ENCODE measurements around the gene CTBS. TPM values are rescaled to one million over a fixed set of nuclear protein-coding genes. Genes with fewer than 3 reads are reported as not detected.

The CTBS gene, protein sequence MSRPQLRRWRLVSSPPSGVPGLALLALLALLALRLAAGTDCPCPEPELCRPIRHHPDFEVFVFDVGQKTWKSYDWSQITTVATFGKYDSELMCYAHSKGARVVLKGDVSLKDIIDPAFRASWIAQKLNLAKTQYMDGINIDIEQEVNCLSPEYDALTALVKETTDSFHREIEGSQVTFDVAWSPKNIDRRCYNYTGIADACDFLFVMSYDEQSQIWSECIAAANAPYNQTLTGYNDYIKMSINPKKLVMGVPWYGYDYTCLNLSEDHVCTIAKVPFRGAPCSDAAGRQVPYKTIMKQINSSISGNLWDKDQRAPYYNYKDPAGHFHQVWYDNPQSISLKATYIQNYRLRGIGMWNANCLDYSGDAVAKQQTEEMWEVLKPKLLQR
- total RNA-seq: 10 to 100 TPM; 15.2 to 15.9 TPM

GRCh38 chr1:84573967-84574842 is at the start of gene CTBS:
Gene CTBS (minus strand): TSS chr1:84574440. CDS start chr1:84574415, 25 bp downstream.

GRCh38 chr1:84506002-84506728 is 68.1 kb downstream of the CTBS start, which contains the start of the genes GNG5 and SPATA1:
Gene GNG5 (minus strand): TSS chr1:84506581. CDS start chr1:84506091, 490 bp downstream.
Gene SPATA1 (plus strand): TSS chr1:84506386. CDS start chr1:84516360, 9,974 bp downstream.

Other genes starting within 250 kb of the CTBS start
- not detected for gene DNASE2B, start 176.0 kb downstream of the CTBS start, total RNA-seq
- 10 to 100 TPM; 38.0 to 42.5 TPM for gene RPF1, start 95.2 kb downstream of the CTBS start, total RNA-seq
- 1 to 10 TPM; 2.7 to 3.5 TPM for gene SPATA1, start 68.1 kb downstream of the CTBS start, total RNA-seq
- 10 to 100 TPM; 82.1 to 85.0 TPM for gene GNG5, start 67.9 kb downstream of the CTBS start, total RNA-seq
- 10 to 100 TPM; 13.9 to 14.3 TPM for gene SSX2IP, start 116.0 kb upstream of the CTBS start, total RNA-seq

Measured in activated naive CD4-positive, alpha-beta T cell treated with anti-CD3 and anti-CD28 coated beads, Interleukin-2, amount 10 ng/mL, durations not matched to agents 5 hours and 36 hours (primary cell).